A172 (cell line): ENCODE data around the gene PIP5K1C. TPM values are rescaled to one million over a fixed set of nuclear protein-coding genes. Genes with fewer than 3 reads are reported as not detected.

ENCODE experiments used
- DNase-seq: peaks from one replicate; pipeline ENCODE4 v3.0.0-alpha.2; 2015; ENCODE audit warnings: low spot score
- total RNA-seq: library from RNA; depleted of rRNA; stranded (reverse); fragments of >200 nt; shearing (Covaris generic); gene quantifications from 2 replicates; pipeline ENCODE4 v1.2.3, GENCODE V29; 2014

Gene PIP5K1C
- total RNA-seq, 1 experiment from 2014 or later = 18.8 TPM

DNA sequence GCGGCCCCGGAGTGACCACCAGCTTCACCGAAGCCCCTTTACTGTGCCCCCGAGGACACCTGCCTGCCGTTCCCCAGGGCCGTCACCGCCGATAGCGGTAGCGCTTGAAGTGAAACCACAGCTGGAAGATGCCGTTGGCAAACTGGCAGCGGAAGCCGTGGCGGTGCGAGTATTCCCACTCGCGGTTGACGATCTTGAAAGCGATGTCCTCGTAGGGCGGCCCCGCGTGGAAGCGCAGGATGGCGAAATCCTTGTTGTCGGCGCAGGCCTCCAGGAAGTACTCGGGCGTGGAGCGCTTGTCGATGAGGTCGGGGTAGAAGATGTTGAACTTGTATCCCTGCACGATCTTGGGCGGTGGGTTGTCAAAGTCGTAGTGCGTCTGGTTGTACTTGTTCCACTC, 88.4 kb downstream of the PIP5K1C start:
- no peak for DNase-seq

DNA sequence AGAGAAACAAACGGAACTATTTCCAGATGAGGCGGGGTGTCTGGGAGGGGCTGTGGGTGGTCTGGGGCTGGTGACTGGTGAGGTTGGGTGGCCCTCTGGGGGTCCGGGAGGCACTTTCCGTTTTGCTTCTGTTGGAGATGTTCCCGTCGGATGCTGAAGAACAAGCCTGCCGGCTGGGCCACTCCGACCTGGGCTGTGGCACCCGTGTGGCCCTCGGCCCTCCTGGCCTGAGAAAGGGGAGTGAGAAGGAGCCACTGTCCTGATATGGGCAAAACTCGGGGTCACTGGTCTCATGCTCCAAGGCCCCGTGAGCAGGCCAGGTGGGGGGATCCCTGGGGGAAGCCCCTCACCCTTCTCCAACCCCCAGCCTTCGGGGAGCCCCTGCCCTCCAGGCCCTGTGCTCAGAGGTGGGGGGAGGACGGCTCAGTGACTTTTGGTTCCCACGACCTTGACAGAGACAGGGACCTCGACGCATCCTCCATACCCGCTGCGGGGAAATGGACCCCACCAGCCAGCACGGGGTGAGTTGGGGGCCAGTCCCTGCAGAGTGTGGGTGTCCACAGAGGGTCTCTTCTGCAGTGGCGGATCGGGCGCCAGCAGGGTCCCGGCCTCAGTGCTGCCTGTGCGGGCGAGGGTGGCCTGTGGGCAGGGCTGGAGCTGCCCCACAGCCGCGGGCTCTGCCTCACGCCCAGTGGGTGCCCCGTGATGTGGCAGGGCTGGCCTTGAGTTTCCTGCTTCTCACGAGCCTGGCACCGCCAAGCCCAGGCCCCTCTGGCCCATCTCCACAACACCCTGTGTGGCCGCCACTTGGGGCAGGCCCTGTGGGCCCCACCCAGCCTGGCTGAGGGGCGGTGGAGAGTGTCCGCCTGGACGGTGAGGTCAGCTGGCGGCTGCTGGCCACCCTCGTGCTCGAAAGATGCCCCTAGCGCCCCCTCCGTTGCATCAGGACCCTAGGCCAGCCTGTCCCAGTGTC, 89.2 kb downstream of the PIP5K1C start:
- no peak for DNase-seq

DNA sequence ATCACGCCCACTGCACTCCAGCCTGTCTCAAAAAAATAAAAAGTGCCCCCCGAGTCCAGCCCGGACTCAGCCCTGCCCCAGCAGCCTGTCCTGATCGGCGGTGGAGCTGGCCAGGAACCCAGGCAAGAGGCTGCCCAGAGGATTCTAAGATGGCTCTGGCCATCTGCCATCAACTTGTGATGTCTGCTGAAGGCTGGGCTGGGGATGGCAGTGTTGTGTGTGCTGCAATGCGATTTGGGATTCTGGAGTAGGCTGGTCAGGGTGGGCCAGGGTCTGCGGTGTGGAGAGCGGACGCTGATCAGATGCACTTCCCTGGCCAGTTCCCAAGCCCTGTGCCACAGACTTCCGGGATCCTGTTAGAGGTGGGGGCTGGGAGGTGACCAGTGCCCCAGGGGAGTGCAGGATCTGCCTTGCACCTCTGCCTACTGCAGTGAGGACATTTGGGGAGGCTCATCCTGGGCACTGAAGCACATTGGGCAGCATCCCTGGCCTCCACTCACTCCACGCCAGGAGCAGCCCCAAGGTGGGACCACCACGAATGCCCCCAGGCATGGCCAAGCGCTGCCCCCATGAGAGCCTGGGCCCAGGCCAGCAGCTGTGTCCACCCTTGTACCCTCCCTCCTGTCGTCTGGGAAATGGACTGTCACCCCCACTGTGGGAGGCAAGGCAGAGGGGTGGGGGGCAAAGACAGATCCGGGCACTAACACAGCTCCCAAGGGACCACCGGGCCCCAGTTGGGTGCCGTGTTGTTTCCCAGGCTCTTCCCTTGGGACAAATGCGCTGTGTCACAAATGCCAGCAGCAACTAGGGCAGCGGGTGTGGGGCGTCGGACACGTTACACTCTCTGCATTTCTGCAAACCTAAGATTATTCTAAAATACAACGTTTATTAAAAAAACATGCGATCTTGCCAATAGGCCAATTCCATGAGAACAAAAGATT, 90.2 kb downstream of the PIP5K1C start:
- peak; percentile 29 for DNase-seq

DNA sequence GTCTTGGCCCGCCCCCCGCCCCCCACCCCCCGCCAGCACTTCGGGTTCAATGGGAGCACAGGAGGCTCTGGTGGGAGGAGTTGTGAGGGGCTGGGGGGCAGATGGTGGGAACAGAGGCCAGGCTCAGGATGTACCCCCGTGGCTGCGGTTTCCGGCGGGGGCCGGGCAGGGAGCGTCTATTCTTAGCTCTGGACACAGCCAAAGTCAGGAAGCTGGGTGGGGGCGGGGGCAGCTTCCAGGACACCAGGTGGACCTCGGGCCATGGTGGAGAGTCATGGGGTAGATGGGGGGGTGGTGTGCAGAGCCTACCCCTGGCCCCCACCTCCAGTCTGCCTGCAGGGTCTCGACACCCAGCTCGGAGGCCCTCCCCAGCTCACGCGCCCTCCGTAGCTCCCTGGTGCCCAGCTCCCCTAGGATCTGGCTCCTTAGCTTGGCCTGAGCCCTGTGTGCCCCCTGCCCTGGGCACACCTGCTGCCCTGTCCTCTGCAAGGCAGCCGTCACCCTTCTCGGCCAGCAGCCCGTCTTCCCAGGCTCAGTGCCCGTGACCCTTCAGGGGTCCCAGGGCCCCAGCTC, 91.4 kb downstream of the PIP5K1C start:
- DNase-seq = peak; percentile 78

DNA sequence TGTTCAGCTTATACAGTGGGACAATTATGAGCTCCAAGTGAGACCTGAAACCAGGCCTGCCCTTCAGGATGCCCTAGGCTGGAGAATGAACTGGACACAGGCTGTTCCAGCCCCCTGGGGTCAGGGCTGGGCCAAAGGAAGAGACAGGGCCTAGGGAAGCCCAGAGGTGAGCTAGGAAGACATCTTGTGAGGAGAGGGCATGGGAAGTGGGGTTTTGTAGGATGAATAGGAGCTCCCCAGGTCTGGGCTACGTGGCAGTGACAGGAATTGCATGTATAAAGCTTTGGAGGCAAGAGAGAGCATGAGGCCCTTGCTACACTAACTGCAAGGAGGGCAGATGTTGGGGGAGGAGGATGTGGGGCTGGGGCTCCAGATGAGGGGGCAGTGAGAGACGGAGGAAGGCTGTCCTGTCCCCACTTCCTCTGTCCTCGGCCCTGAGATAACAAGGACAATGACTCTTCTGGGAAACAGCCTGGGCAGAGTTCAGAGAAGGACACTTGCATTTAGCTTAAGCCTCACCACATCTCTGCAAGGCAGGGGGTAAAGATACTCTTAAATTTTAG, 92.1 kb downstream of the PIP5K1C start:
- DNase-seq = no peak

DNA sequence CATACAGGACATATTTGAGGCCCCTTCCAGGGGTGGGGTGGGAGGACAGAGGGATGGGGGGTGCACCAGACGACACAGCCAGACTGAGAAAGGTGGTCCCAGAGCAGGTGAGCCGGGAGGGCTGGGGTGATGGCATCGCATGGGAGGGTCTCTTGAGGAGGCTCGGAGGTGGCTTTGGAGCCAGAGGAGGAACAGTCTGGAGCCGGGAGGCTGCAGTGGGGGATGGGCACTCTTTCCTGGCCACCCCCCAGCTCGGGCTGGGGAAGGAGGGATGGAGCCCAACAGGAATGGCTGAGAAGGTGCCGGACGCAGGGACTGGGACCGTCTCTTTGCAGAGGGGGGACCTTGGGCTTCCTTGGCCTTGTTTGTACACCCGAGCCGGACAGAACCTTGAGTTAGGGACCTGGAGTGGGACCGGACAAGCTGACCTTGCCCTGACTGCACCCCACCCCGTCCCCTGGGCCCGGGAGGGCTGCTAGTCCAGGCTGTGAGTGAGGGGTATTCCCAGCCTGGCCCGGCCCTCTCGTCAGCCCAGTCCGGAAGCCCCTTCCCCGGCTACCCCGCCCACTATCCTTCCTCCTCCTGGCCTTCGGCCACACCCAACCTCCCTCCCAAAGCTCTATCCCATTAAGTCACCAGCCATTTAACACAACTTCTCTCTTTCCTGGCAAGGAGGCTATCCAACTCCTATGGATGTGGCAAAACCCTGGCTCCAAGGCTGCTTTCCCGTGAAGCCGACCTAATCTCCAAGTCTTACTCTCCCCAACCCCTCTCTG, 92.8 kb downstream of the PIP5K1C start:
- DNase-seq = peak; percentile 79

DNA sequence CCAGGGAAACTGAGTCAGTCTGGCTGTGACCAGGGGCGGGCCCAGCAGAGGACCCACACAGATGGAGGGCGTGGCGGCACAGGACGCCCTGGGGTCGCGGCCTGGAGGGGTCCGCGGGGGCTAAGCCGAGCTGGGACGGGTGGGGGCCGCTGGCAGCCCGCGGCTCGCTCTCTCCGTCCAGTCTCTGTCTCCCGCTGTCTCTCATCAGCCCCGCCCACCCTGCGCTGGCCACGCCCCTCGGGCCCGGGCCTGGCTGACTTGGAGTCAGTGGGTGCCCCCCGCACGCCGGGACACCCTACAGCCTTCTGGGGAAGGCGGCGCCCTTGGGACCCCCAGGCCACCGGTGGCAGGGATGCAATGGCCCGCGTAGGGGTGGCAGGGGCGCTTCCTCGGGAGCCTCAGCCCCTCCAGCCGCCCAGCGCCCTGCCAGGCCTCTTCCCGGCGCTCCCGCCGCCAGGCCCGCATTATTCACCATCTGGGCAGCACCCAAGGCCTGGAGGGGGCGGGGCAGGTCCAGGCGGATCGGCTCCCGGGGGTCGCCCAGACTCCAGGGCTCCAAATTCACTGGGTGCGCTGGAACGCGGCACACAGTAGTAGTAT, 93.5 kb downstream of the PIP5K1C start, which contains the start of gene TBXA2R:
TBXA2R (minus strand) TSS at position 186 of the 600 bp plus-strand sequence. CDS start 6,241 bp downstream, outside the sequence.
- DNase-seq = peak; percentile 67

DNA sequence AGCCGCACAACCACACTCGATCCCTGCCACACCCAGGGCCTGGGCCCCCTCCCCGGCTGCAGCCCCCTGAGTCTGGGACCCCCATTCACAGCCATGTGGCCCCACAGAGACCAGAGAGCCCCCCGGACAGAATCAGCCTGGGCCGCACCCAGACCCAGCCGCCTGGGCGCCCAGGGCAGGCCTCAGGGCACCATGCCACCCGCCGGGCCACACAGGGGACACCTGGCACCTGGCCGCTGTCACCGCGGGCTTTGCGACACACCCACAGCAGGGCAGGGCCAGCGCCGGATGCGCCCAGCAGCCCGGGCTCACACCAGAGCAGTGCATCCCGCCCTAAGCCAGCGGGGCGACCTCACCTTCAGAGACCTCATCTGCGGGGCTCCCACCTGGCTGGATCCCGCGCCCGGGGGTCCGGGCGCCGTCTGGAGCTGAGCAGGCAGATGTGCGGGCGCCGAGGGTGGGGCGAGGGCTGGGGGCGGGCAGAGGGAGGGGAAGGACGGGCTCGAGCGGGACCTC, 94.0 kb downstream of the PIP5K1C start:
- DNase-seq = peak; percentile 28

DNA sequence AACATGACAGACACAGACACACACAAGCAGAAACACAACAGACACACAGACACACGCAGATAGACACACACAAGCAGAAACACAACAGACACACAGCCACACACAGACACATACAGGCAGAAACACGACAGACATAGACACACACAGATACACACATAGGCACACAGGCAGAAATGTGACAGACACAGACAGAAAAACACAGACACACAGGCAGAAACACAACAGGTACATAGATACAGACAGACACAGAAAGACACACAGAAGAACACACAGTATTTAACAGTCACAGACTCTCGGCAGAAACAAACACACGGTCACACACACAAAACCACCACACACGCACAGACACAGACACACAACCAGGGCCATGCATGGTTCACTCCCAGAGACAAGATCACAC, 94.5 kb downstream of the PIP5K1C start:
- no peak for DNase-seq

DNA sequence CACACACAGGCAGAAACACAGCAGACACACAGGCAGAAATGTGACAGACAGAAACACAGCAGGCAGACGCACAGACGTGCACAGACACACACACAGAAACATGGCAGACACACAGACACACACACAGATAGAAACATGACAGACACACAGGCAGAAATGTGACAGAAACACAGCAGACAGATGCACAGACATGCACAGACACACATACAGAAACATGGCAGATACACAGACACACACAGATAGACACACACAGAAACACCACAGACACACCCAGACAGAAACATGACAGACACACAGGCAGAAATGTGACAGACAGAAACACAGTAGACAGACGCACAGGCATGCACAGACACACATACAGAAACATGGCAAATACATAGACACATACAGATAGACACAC, 94.9 kb downstream of the PIP5K1C start:
- DNase-seq = no peak

DNA sequence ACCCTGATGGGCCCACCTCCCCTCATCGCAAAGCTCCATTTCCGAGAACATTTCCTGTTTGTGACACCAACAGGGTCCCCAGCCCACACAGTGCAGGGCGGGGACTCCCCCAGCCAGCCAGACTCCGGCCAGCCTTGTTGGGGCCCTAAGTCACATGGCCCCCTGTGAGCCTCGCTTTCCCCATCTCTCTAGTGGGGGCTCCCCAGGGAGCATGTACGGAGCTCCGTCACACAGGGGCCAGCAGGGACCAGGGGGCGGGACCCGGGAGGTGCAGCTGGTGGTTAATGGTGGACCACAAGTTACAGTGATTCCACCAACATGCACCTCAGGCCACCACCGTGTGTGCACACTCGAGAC, 95.3 kb downstream of the PIP5K1C start:
- no peak for DNase-seq

DNA sequence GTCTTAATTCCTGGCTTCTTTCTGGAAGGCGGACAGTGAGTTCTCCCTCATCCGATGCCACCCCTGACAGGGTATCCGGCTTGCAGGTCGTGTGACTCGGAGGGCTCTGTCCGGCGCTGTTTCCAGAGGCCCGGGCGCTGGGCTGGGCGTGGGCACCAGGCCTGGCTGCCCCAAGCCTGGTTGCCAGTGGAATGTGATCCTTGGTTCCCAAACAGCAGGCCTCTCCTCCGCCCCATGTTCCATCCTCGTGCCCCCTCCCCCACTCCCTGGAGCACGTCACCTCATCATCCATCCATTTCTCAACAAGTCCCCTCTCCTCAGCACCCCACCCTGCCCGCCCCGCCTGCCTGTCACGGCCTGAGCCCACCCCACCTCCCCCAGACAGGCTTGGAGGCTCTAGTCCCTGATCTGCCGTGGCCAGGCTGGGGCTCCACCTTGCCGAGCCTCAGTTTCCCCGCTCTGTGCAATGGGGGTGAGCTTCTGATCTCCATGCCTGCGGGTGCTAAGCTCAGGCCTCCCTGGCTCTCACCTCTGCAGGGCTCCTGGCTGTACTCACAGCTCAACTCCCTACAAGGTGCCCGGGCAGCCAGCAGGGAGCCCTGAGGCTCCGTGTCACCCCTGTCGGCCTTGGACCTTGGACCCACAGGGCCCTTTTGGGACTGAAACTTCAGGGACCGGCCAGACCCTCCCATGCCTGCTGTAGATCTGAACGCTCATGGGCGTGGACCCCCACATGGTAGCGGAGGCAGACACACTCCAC, 95.9 kb downstream of the PIP5K1C start:
- DNase-seq = no peak

DNA sequence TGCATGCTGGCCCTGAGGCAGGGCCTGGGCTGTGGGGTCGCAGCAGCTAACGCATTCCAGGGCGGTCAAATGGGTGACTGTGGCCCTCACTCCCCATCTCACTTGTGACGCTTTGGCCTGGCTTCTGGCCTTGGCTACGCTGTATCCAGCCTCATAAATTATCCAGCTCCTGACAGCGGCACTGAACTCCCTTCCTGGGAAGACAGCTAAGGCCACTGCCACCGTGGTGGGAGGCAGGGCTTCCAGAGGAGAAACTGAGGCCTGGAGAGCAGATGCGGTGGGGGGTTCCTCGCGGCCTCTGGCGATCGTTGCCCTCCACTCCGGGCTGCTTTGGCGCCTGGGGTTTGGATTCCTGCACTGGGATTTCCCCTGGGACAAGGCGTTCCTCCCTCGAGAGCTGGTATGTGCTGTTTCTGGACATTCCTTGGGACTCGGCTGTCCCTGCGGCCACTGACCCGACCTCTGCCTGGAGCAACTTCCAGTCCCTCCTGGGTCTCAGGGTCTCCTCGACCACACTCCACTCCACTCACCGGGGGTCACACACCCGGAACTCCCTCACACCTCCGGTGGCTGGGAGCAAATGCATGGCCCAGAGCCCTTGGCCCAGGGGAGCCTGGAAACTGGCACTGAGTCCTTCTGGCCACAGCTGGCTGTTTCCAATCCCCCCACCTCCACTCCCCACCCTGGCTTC, 97.0 kb downstream of the PIP5K1C start:
- DNase-seq = peak; percentile 55

DNA sequence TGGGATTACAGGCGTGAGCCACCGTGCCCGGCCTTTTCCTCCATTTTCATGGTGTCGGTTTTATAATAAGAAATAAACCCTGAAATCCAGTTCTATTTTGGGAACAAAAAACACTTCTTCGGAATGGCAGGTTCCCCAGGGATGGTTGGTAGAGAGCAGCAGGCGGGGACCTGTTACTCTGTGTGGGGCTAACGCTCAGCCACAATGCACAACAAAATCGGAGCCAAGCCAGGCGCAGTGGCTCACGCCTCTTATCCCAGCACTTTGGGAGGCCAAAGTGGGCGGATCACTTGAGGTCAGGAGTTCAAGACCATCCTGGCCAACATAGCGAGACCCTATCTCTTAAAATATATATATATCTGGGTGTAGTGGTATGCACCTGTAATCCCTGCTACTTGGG, 99.2 kb downstream of the PIP5K1C start:
- no peak for DNase-seq

DNA sequence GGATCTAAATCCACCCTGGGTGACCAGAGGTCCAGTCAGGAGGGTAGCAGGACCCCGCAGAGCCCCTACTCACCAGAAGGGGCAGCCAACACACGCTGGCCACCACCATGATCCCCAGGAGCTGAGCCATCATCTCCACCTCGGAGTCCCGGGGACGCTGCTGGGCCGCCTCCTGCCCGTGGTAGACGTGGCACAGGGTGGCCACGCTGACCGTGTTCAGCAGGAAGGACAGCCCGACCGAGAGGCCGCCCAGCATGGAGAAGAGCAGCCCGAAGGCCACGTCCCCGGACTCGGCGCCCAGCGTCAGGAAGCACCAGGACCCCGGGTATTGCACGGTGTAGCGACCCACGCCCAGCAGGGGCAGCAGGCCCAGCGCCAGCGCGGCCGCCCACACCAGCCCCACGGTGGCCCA, 100.5 kb downstream of the PIP5K1C start:
- DNase-seq = no peak

DNA sequence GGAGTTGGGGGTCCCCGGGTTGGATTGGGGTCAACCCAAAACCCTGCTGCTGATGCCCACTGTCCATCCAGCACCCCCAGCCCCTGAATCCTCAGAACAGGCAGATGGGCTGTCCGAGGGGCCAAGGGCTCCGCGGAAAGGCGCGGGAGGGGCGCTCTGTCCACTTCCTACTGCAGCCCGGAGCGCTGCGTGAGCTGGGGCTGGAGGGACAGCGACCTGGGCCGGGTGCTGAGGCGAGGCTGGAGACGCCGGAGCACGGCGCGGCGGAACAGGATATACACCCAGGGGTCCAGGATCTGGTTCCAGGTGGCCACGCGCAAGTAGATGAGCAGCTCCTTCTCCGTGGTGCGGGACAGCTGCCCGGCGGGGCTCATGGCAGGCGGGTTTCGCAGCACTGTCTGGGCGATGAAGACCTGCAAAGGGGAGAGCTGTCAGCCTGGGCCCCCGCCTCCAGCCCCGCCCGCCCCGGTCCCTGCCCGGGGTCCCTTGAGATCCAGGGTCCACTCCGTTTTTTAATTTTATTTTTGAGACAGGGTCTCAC, 104.7 kb downstream of the PIP5K1C start:
- no peak for DNase-seq

DNA sequence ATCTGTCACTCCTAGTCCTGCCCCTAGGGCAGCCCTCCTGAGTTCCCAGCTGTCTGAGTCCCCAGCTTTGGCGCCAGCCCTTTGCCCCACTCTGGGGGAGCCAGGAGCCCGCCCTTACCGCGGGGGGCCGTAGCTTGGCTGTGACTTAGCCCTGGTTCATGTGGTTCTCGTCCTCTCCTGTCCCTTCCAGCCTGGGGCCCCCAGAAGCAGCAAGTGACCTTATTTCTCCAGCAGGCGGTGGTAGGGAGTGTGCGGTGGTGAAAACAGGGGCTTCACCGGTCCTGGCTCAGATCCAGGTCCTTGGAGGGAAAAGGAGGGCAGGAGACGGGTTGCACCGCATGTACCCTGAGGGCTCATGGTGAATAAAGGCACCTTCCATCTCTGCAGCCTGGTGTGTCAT, 107.1 kb downstream of the PIP5K1C start:
- DNase-seq = no peak

DNA sequence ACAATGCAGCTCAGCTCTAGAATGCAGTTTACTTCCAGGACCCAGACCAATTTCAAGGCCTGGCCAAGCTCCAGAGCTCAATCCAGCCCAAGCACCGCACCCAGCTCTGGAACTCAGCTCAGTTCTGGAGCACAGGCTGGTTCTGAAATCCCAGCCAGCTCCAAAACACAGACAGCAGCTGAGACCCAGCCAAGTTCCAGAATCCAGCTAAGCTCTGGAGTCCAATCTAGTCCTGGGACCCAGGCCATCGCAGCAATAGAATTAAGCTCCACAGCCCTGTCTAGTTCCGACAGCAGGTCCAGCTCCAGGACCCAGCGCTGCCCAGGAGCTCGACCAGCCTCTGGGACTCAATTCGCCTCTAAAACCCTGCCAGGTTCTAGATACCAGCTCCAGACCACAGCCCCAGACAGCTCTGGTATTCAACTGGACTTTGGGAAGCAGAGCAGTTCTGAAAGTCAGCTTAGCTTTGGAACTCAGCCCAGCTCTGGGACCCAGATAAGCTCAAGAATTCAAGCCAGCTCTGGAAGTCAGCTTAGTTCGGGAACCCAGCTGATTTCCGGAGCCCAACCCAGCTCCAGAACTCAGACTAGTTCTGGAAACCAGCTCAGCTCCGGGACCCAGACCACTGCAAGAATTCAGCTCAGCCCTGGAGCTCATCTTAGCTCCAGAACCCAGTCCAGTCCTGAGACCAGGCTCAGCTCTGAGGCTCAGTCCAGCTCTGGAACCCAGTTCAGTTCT, 108.2 kb downstream of the PIP5K1C start:
- no peak for DNase-seq
